Measurements from ENCODE around the gene NCK1. TPM values are rescaled to one million over a fixed set of nuclear protein-coding genes. Genes with fewer than 3 reads are reported as not detected.

Gene NCK1
- total and polyA plus RNA-seq, 10 of the 15 experiments (the other 5 are each of a cell fraction or from before 2014, with no cell fraction given): 15.6 to 33.4 (median 25.0) TPM

DNA sequence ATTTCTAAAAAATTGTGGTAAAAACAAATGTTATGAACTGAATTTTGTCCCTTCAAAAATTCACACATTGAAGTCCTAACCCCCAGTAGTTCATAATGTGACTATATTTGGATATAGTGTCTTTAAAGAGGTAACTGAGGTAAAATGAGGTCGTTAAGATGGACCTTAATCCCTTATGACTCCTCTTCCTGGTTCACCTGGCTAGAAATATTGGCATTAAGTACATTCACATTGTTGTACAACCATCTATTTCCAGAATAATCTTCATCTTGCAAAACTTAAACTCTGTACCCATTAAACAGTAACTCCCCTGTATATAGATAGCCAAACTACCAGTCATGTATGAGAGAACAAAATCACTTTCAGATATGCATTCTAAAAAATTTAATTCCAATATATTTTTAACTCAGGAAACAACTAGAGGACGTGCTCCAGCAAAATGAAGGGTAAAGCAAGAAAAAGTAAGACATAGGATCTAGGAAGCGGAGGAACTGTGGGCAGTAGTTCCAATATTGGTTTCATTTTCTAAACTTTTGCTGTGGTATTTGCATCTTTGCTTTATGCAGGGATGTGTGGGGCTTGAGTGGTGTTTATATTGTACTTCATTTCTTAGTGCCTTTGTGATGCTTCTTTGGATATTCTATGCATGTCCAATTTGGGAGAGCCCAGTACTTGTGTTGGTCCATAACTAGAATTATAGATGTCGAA is 59.0 kb downstream of the NCK1 start:
- WGBS (ENCODE audit: insufficient coverage, insufficient replicate concordance, low lambda C conversion rate, missing lambda C conversion rate): 95% methylated on average over 4 of the region's 4 CpGs
- peaks cover 2% of the 10 kb centered on the region; the same call in 1 of the 2 replicates for H3K4me1 ChIP-seq (ENCODE audit: control insufficient read depth, insufficient read depth, low read length)
- in situ Hi-C loops (cut with MboI) (no loop called here), intact Hi-C loops (cut with micrococcal nuclease; ENCODE audit: unreplicated experiment) (loop anchor here (10.0 kb wide), 1 partner anchor 726 kb away; the partner anchor contains the start of gene MSL2)
- ChIA-PET CTCF (no interaction called here), SMC1A (ENCODE audit: uncharacterized antibody, unreplicated experiment) (no interaction called here), POLR2A (interaction anchor here (0.6 kb wide), 1 partner anchor 1254 kb away, joined by 3 read pairs; the partner anchor contains the start of gene DBR1), RAD21 (ENCODE audit: unreplicated experiment) (no interaction called here)
- no peak overlapping the region; the same call in 1 of the 2 replicates for H3K27ac ChIP-seq (ENCODE audit: control insufficient read depth, insufficient read depth)
- H3K9me3 ChIP-seq (replicated peaks; ENCODE audit: control insufficient read depth, insufficient read depth, low read length): peaks cover 3% of the 10 kb centered on the region
- no peaks in the 10 kb centered on the region for H4K20me1 ChIP-seq (ENCODE audit: control insufficient read depth, insufficient read depth)
- no peak overlapping the region for H3K4me2 ChIP-seq (ENCODE audit: control insufficient read depth, insufficient read depth)
- TF ChIP-seq MEF2A (IDR thresholded peaks at IDR 0.05; ENCODE audit: insufficient read depth, low read depth, low read length) (no peak), HDAC2 (IDR thresholded peaks at IDR 0.05) (no peak), CHD4 (IDR thresholded peaks at IDR 0.05) (no peak), NFYA (IDR thresholded peaks at IDR 0.05; ENCODE audit: borderline replicate concordance, low read depth, low read length) (no peak), SIX5 (IDR thresholded peaks at IDR 0.05; ENCODE audit: low read depth, low read length, severe bottlenecking) (no peak), PML (IDR thresholded peaks at IDR 0.05; ENCODE audit: low read length) (no peak), POLR2AphosphoS5 (IDR thresholded peaks at IDR 0.05; ENCODE audit: low read length) (no peak), CEBPB (IDR thresholded peaks at IDR 0.05; ENCODE audit: borderline replicate concordance in 1 of 2, low read depth in 2 of 2, low read length in 2 of 2) (no peak), JUNB (IDR thresholded peaks at IDR 0.05) (no peak), MEF2B (IDR thresholded peaks at IDR 0.05; ENCODE audit: partially characterized antibody, poor library complexity, severe bottlenecking) (no peak), MYC (IDR thresholded peaks at IDR 0.05; ENCODE audit: insufficient read depth, insufficient read length, insufficient replicate concordance, low read length, severe bottlenecking) (no peak), TCF3 (IDR thresholded peaks at IDR 0.05; ENCODE audit: borderline replicate concordance, insufficient read depth, low read depth, low read length) (no peak)
- TF ChIP-seq, protein P1, sequence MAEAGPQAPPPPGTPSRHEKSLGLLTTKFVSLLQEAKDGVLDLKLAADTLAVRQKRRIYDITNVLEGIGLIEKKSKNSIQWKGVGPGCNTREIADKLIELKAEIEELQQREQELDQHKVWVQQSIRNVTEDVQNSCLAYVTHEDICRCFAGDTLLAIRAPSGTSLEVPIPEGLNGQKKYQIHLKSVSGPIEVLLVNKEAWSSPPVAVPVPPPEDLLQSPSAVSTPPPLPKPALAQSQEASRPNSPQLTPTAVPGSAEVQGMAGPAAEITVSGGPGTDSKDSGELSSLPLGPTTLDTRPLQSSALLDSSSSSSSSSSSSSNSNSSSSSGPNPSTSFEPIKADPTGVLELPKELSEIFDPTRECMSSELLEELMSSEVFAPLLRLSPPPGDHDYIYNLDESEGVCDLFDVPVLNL (IDR thresholded peaks at IDR 0.05; ENCODE audit: low read depth, low read length): no peak
- TF ChIP-seq, protein P2, sequence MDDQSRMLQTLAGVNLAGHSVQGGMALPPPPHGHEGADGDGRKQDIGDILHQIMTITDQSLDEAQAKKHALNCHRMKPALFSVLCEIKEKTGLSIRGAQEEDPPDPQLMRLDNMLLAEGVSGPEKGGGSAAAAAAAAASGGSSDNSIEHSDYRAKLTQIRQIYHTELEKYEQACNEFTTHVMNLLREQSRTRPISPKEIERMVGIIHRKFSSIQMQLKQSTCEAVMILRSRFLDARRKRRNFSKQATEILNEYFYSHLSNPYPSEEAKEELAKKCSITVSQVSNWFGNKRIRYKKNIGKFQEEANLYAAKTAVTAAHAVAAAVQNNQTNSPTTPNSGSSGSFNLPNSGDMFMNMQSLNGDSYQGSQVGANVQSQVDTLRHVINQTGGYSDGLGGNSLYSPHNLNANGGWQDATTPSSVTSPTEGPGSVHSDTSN (IDR thresholded peaks at IDR 0.05; ENCODE audit: insufficient replicate concordance, low read depth, low read length): no peak
- TF ChIP-seq, protein P3, sequence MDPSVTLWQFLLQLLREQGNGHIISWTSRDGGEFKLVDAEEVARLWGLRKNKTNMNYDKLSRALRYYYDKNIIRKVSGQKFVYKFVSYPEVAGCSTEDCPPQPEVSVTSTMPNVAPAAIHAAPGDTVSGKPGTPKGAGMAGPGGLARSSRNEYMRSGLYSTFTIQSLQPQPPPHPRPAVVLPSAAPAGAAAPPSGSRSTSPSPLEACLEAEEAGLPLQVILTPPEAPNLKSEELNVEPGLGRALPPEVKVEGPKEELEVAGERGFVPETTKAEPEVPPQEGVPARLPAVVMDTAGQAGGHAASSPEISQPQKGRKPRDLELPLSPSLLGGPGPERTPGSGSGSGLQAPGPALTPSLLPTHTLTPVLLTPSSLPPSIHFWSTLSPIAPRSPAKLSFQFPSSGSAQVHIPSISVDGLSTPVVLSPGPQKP (IDR thresholded peaks at IDR 0.05; ENCODE audit: low read depth, low read length): no peak
- TF ChIP-seq, protein P4, sequence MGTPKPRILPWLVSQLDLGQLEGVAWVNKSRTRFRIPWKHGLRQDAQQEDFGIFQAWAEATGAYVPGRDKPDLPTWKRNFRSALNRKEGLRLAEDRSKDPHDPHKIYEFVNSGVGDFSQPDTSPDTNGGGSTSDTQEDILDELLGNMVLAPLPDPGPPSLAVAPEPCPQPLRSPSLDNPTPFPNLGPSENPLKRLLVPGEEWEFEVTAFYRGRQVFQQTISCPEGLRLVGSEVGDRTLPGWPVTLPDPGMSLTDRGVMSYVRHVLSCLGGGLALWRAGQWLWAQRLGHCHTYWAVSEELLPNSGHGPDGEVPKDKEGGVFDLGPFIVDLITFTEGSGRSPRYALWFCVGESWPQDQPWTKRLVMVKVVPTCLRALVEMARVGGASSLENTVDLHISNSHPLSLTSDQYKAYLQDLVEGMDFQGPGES (IDR thresholded peaks at IDR 0.05): no peak
- no peaks in the 10 kb centered on the region for H3K27me3 ChIP-seq (replicated peaks in 1 of 2; ENCODE audit: control insufficient read depth in 2 of 2, insufficient read depth in 2 of 2, low read length in 1 of 2)
- no peak overlapping the region for H3K9ac ChIP-seq (ENCODE audit: control insufficient read depth, insufficient read depth, low read length)
- no peak overlapping the region for H3K4me3 ChIP-seq
- H2AFZ ChIP-seq (ENCODE audit: control insufficient read depth, low read depth, low read length): no peak overlapping the region
- BruUV-seq (replicated peaks): no TSS peak
- H3K36me3 ChIP-seq (ENCODE audit: control insufficient read depth in 2 of 2, insufficient read depth in 2 of 2, low read length in 1 of 2): no peaks in the 10 kb centered on the region
- H3K79me2 ChIP-seq (ENCODE audit: control insufficient read depth, insufficient read depth, low read length): peaks cover 44% of the 10 kb centered on the region
- ATAC-seq (no peak), FAIRE-seq (no peak), DNase-seq (ENCODE audit: low read depth, low spot score) (no peak)

Measured in GM12878 (cell line).